Adipose tissue (tissue), 3 donors: ENCODE results near the gene HSPBAP1. TPM values are rescaled to one million over a fixed set of nuclear protein-coding genes. Genes with fewer than 3 reads are reported as not detected.
"Not testable (repeated sequence)": the region's sequence is repeated elsewhere in the genome, so short reads cannot be mapped to it uniquely, and the experiment has no call there.

ENCODE experiments used
- H3K27ac ChIP-seq: one replicate; pipeline ENCODE4 v1.5.1; 2013; ENCODE audit warnings: low read depth, low read length
- WGBS, 3 donors: extraction: QIAGEN DNeasy Blood & Tissue Kit; methylation state at CpG; one replicate each; pipeline ENCODE4 v1.1.7; 2013; 5-methylcytosine and 5-hydroxymethylcytosine counted together
- polyA plus RNA-seq, 3 donors: library from polyadenylated mRNA; stranded (reverse); fragments of 200-250 nt; gene quantifications; one replicate each; pipeline ENCODE4 v1.2.3, GENCODE V29; 2013
- donor health status: healthy with polysubstance abuse.
- donor health status: Bipolar disorder and iron deficiency.
- donor health status: healthy.

Gene HSPBAP1
- polyA plus RNA-seq, 3 donors: 3.0 to 9.1 (median 3.7) TPM

- WGBS, 3 donors: 87 to 100% (median 98%) methylated on average over 1 of the region's 1 CpG
- H3K27ac ChIP-seq: not testable (repeated sequence)
Measured at GRCh38 chr3:122710616-122711251, 82.9 kb downstream of the HSPBAP1 start.

GRCh38 chr3:122705379-122705778, 88.3 kb downstream of the HSPBAP1 start:
- WGBS, 3 donors: 86 to 95% (median 93%) methylated on average over 1 of the region's 1 CpG
- no peak overlapping the region for H3K27ac ChIP-seq

GRCh38 chr3:122700193-122700592, 93.4 kb downstream of the HSPBAP1 start:
- WGBS, 3 donors: 79 to 94% (median 92%) methylated on average over 2 of the region's 2 CpGs
- no peak overlapping the region for H3K27ac ChIP-seq

GRCh38 chr3:122697952-122698620, 95.5 kb downstream of the HSPBAP1 start:
- H3K27ac ChIP-seq: no peak overlapping the region
- WGBS, 3 donors: 73 to 80% (median 77%) methylated on average over 2 of the region's 2 CpGs

GRCh38 chr3:122695927-122696561, 97.6 kb downstream of the HSPBAP1 start:
- no peak overlapping the region for H3K27ac ChIP-seq

GRCh38 chr3:122694966-122695365, 98.7 kb downstream of the HSPBAP1 start:
- whole genome bisulfite sequencing, 3 donors: 82 to 85% (median 84%) methylated on average over 7 of the region's 7 CpGs
- H3K27ac ChIP-seq: no peak overlapping the region

- H3K27ac ChIP-seq: no peak overlapping the region
- WGBS, 3 donors: 37 to 87% (median 83%) methylated on average over 3 of the region's 3 CpGs
Measured at GRCh38 chr3:122692674-122693073, 101.0 kb downstream of the HSPBAP1 start.

GRCh38 chr3:122691195-122691594, 102.4 kb downstream of the HSPBAP1 start:
- WGBS, 3 donors: 56 to 96% (median 91%) methylated on average over 4 of the region's 4 CpGs
- H3K27ac ChIP-seq: no peak overlapping the region

- 92 to 98% (median 97%) methylated on average over 1 of the region's 1 CpG for WGBS, 3 donors
- H3K27ac ChIP-seq: no peak overlapping the region
Measured at GRCh38 chr3:122690096-122690495, 103.5 kb downstream of the HSPBAP1 start.

Other genes with a start within 250 kb of the HSPBAP1 start
- gene PARP9, start 229.5 kb downstream of the HSPBAP1 start, polyA plus RNA-seq: 10 to 100 TPM; 15.7 to 32.6 (median 19.2) TPM
- gene DTX3L, start 229.5 kb downstream of the HSPBAP1 start, polyA plus RNA-seq: 10 to 100 TPM in 2 of 3 donors, 1 to 10 TPM in 1; 9.6 to 11.8 (median 11.4) TPM
- 1 to 10 TPM in 1 of 3 donors, under 1 TPM in 2; 0.61 to 1.2 (median 0.79) TPM for gene PARP15, start 216.2 kb downstream of the HSPBAP1 start, polyA plus RNA-seq
- gene PARP14, start 113.0 kb downstream of the HSPBAP1 start, polyA plus RNA-seq: 10 to 100 TPM in 1 of 3 donors, 1 to 10 TPM in 2; 4.3 to 14.3 (median 9.4) TPM
- 10 to 100 TPM in 1 of 3 donors, 1 to 10 TPM in 2; 3.8 to 10.5 (median 7.3) TPM for gene SLC49A4, start 1.2 kb upstream of the HSPBAP1 start, polyA plus RNA-seq
- gene SEMA5B, start 233.9 kb upstream of the HSPBAP1 start, polyA plus RNA-seq: 1 to 10 TPM in 2 of 3 donors, under 1 TPM in 1; 0.77 to 1.5 (median 1.4) TPM